Panc1 (cell line): ENCODE results near the gene AVL9. TPM values are rescaled to one million over a fixed set of nuclear protein-coding genes. Genes with fewer than 3 reads are reported as not detected.

ENCODE experiments used
- ATAC-seq: fragments of 200-7000 bp; cut with Tn5 transposase; 2 replicates; pipeline ENCODE4 v1.9.1; 2020; ENCODE audit warnings: mild to moderate bottlenecking, moderate library complexity
- BruUV-seq: library from RNA; stranded (reverse); fragments of 400-500 nt; replicated peaks from 2 replicates; lab custom pipeline; 2021; lab: Mats Ljungman, UMichigan
- CTCF ChIA-PET: fragments of 300-600 bp; sonication (Branson Sonifier 250); formaldehyde crosslinking; loops from one replicate; lab custom pipeline; 2022; ENCODE audit warnings: antibody characterized with exemption; lab: Charles Lee
- POLR2A ChIA-PET: fragments of 300-600 bp; sonication (Branson Sonifier 250); formaldehyde crosslinking; loops from one replicate; lab custom pipeline; 2022; ENCODE audit warnings: antibody characterized with exemption; lab: Charles Lee
- DNase-seq: peaks from one replicate; pipeline ENCODE4 v3.0.0-alpha.2; 2010; ENCODE audit warnings: low read depth, low spot score
- H3K27ac ChIP-seq: 2 replicates; pipeline ENCODE4 v1.5.1; 2011; ENCODE audit warnings: mild to moderate bottlenecking, low read length, inconsistent platforms
- H3K27me3 ChIP-seq: fragments of 200-500 bp; sonication (Bioruptor generic); 2 replicates; pipeline ENCODE4 v1.6.0; 2014; ENCODE audit warnings: low read length, inconsistent platforms; ENCODE audit not compliant: control insufficient read depth, insufficient read depth
- H3K36me3 ChIP-seq: fragments of 200-500 bp; sonication (Bioruptor generic); 2 replicates; pipeline ENCODE4 v1.5.1; 2014; ENCODE audit warnings: inconsistent platforms, mild to moderate bottlenecking, low read length, moderate library complexity; ENCODE audit not compliant: control insufficient read depth, insufficient read depth
- H3K4me1 ChIP-seq: 2 replicates; pipeline ENCODE4 v1.5.1; 2011; ENCODE audit warnings: inconsistent platforms, mild to moderate bottlenecking, low read length, moderate library complexity; ENCODE audit not compliant: control insufficient read depth, insufficient read depth
- H3K4me3 ChIP-seq, 2 experiments: 2 replicates each; pipeline ENCODE4 v1.5.1; 2011 to 2012; ENCODE audit warnings: low read depth in 2 of 2, low read length in 2 of 2, mild to moderate bottlenecking in 2 of 2, inconsistent platforms in 1 of 2, moderate library complexity in 1 of 2
- H3K9me3 ChIP-seq: fragments of 200-500 bp; sonication (Bioruptor generic); 2 replicates; pipeline ENCODE4 v1.5.1; 2014; ENCODE audit warnings: low read depth, mild to moderate bottlenecking, inconsistent platforms, low read length, moderate library complexity; ENCODE audit not compliant: control insufficient read depth, insufficient read depth
- POLR2AphosphoS5 ChIP-seq: IDR thresholded peaks from 2 replicates; pipeline ENCODE4 v1.6.1; 2012; ENCODE audit warnings: mild to moderate bottlenecking, low read depth, low read length, moderate library complexity
- SIN3A ChIP-seq: IDR thresholded peaks from 2 replicates; pipeline ENCODE4 v1.6.1; 2012; ENCODE audit warnings: low read depth, mild to moderate bottlenecking, low read length, moderate library complexity, borderline replicate concordance; ENCODE audit not compliant: insufficient read depth
- TCF7L2 ChIP-seq: IDR thresholded peaks from 2 replicates; pipeline ENCODE4 v1.6.1; 2011; ENCODE audit warnings: mild to moderate bottlenecking, low read depth, low read length, inconsistent platforms
- in situ Hi-C: cut with HindIII; loops from 2 replicates; pipeline ENCODE4 v1.10.0; 2016; ENCODE audit warnings: low sequenced_read_pairs, low pct_unique_long_range_greater_than_20kb
- intact Hi-C: fragments of 100-400 bp; cut with micrococcal nuclease; formaldehyde crosslinking; loops from one replicate; pipeline ENCODE4 v1.10.0; 2022; ENCODE audit not compliant: unreplicated experiment
- total RNA-seq: library from RNA; stranded (reverse); gene quantifications from one replicate; pipeline ENCODE4 v1.2.1, GENCODE V29; 2021; ENCODE audit not compliant: unreplicated experiment
- TF ChIP-seq, protein P1 (sequence below), 2 experiments: IDR thresholded peaks; 2 replicates each; pipeline ENCODE4 v1.6.1; 2011 to 2012; ENCODE audit warnings: low read depth in 2 of 2, control low read depth in 1 of 2, low read length in 1 of 2, mild to moderate bottlenecking in 1 of 2, moderate library complexity in 1 of 2; ENCODE audit not compliant: insufficient read depth in 1 of 2
- TF ChIP-seq, protein P2 (sequence below): fragments of 450-650 bp; IDR thresholded peaks from 2 replicates; pipeline ENCODE4 v1.5.1; 2017; ENCODE audit warnings: mild to moderate bottlenecking

The AVL9 gene
- total RNA-seq, 1 experiment from 2014 or later = 66.6 TPM

- ChIA-PET POLR2A (no interaction called here), CTCF (no interaction called here)
- Histone ChIP-seq H3K27ac (no peak overlapping the region), H3K27me3 (no peaks in the 10 kb centered on the region), H3K4me1 (no peaks in the 10 kb centered on the region), H3K4me3 (no peak overlapping the region), H3K9me3 (no peaks in the 10 kb centered on the region), H3K36me3 (peaks cover 8% of the 10 kb centered on the region; the same call in 1 of the 2 replicates)
- DNase-seq (no peak), ATAC-seq (no peak)
- BruUV-seq = no TSS peak
- no peak for TF ChIP-seq SIN3A
- intact Hi-C loops = no loop called here
- in situ Hi-C loops = no loop called here
These were observed 47.3 kb downstream of the AVL9 start for GRCh38 chr7:32542595-32542994.

- Histone ChIP-seq H3K27me3 (no peaks in the 10 kb centered on the region), H3K4me3 (no peak overlapping the region), H3K4me1 (no peaks in the 10 kb centered on the region), H3K27ac (no peak overlapping the region), H3K9me3 (no peaks in the 10 kb centered on the region), H3K36me3 (peaks cover 22% of the 10 kb centered on the region)
- no peak for ATAC-seq
- intact Hi-C loops (no loop called here), in situ Hi-C loops (no loop called here)
- BruUV-seq = no TSS peak
- TF ChIP-seq TCF7L2 (no peak), POLR2AphosphoS5 (no peak), SIN3A (no peak)
- TF ChIP-seq, protein P1, sequence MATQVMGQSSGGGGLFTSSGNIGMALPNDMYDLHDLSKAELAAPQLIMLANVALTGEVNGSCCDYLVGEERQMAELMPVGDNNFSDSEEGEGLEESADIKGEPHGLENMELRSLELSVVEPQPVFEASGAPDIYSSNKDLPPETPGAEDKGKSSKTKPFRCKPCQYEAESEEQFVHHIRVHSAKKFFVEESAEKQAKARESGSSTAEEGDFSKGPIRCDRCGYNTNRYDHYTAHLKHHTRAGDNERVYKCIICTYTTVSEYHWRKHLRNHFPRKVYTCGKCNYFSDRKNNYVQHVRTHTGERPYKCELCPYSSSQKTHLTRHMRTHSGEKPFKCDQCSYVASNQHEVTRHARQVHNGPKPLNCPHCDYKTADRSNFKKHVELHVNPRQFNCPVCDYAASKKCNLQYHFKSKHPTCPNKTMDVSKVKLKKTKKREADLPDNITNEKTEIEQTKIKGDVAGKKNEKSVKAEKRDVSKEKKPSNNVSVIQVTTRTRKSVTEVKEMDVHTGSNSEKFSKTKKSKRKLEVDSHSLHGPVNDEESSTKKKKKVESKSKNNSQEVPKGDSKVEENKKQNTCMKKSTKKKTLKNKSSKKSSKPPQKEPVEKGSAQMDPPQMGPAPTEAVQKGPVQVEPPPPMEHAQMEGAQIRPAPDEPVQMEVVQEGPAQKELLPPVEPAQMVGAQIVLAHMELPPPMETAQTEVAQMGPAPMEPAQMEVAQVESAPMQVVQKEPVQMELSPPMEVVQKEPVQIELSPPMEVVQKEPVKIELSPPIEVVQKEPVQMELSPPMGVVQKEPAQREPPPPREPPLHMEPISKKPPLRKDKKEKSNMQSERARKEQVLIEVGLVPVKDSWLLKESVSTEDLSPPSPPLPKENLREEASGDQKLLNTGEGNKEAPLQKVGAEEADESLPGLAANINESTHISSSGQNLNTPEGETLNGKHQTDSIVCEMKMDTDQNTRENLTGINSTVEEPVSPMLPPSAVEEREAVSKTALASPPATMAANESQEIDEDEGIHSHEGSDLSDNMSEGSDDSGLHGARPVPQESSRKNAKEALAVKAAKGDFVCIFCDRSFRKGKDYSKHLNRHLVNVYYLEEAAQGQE (IDR thresholded peaks at IDR 0.05; ENCODE audit: insufficient read depth in 1 of 2, low read depth in 2 of 2, low read length in 1 of 2) = no peak
- TF ChIP-seq, protein P2, sequence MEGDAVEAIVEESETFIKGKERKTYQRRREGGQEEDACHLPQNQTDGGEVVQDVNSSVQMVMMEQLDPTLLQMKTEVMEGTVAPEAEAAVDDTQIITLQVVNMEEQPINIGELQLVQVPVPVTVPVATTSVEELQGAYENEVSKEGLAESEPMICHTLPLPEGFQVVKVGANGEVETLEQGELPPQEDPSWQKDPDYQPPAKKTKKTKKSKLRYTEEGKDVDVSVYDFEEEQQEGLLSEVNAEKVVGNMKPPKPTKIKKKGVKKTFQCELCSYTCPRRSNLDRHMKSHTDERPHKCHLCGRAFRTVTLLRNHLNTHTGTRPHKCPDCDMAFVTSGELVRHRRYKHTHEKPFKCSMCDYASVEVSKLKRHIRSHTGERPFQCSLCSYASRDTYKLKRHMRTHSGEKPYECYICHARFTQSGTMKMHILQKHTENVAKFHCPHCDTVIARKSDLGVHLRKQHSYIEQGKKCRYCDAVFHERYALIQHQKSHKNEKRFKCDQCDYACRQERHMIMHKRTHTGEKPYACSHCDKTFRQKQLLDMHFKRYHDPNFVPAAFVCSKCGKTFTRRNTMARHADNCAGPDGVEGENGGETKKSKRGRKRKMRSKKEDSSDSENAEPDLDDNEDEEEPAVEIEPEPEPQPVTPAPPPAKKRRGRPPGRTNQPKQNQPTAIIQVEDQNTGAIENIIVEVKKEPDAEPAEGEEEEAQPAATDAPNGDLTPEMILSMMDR = no peak
- POLR2A ChIA-PET = no interaction called here
- no peak for DNase-seq
- CTCF ChIA-PET = no interaction called here
These were observed 64.2 kb downstream of the AVL9 start for GRCh38 chr7:32559480-32559879.

GRCh38 chr7:32560075-32560474 is 64.8 kb downstream of the AVL9 start:
- no TSS peak for BruUV-seq
- H3K9me3 ChIP-seq = no peaks in the 10 kb centered on the region
- ChIA-PET CTCF (no interaction called here), POLR2A (interaction anchor here (0.6 kb wide), 1 partner anchor 65 kb away, joined by 3 read pairs; the partner anchor contains the start of gene AVL9)
- H3K27me3 ChIP-seq = no peaks in the 10 kb centered on the region
- ATAC-seq (no peak), DNase-seq (no peak)
- H3K4me3 ChIP-seq = no peak overlapping the region
- H3K4me1 ChIP-seq = no peaks in the 10 kb centered on the region
- no peak overlapping the region for H3K27ac ChIP-seq
- in situ Hi-C loops (no loop called here), intact Hi-C loops (loop anchor here (10.0 kb wide), 1 partner anchor 65 kb away; the partner anchor contains the start of genes AVL9 and LSM5)
- TF ChIP-seq, protein P2 = no peak
- TF ChIP-seq POLR2AphosphoS5 (no peak), SIN3A (no peak), TCF7L2 (no peak)
- TF ChIP-seq, protein P1 (IDR thresholded peaks at IDR 0.05; ENCODE audit: insufficient read depth in 1 of 2, low read depth in 2 of 2, low read length in 1 of 2) = no peak
- peaks cover 17% of the 10 kb centered on the region for H3K36me3 ChIP-seq
